Measurements from ENCODE around the gene TARS3.

TARS3 gene

DNA sequence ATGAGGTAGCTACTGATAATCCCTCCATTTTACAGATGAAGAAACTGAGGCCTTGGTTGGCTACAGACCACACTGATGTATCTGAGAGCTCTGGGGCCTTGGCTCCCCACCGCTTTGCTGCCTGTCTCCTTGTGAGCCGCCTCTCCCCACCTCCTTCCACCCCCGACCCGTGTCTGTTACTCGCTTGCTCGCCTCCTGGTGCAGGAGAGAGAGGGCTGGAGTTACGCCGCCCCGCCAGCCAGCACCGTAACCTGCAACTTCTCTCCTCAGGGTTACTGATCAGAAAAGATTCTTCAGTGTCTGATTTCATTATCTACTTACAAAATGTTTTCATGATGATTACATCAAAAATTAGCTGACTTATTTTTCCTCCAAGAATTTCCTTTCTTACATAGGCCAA is 106.2 kb downstream of the TARS3 start:
- TF ChIP-seq, protein P1, sequence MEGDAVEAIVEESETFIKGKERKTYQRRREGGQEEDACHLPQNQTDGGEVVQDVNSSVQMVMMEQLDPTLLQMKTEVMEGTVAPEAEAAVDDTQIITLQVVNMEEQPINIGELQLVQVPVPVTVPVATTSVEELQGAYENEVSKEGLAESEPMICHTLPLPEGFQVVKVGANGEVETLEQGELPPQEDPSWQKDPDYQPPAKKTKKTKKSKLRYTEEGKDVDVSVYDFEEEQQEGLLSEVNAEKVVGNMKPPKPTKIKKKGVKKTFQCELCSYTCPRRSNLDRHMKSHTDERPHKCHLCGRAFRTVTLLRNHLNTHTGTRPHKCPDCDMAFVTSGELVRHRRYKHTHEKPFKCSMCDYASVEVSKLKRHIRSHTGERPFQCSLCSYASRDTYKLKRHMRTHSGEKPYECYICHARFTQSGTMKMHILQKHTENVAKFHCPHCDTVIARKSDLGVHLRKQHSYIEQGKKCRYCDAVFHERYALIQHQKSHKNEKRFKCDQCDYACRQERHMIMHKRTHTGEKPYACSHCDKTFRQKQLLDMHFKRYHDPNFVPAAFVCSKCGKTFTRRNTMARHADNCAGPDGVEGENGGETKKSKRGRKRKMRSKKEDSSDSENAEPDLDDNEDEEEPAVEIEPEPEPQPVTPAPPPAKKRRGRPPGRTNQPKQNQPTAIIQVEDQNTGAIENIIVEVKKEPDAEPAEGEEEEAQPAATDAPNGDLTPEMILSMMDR (IDR thresholded peaks at IDR 0.05; ENCODE audit: borderline replicate concordance, insufficient read depth, low read depth, low read length), result no peak

DNA sequence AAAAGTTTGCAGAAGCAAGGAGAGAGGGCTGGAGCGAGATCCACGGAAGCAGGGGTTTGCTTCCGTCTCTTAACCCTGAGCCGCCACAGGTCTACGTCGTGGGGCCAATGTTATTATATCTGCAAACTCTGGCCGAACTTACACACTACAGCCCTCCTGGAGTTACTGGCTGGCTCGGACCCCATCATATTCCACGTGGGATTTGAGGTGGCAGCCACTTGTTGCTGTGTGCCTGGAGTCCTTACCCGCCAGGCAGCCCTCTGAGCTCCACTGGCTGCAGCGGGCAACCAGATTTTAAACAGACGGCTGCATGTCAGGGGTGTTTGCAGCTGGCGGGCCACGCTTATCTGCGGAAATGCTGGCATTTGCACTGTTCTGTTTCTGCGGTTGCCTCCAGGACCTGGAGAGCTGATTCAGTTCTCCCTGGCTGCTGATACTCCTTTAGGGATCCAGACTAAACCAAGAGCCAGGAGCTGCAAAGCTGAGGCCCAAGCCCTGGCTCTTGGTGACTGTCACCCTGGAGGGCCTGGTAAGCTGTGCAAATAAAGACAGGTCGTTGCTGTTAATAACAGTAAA is 106.8 kb downstream of the TARS3 start:
- TF ChIP-seq, protein P1 (IDR thresholded peaks at IDR 0.05; ENCODE audit: borderline replicate concordance, insufficient read depth, low read depth, low read length), result no peak
- no peak overlapping the region for H3K4me3 ChIP-seq (ENCODE audit: low read depth, low read length)

More for the DNA sequence above, 106.2 kb downstream of the TARS3 start:
- H3K4me3 ChIP-seq (ENCODE audit: low read depth, low read length), result no peak overlapping the region

DNA sequence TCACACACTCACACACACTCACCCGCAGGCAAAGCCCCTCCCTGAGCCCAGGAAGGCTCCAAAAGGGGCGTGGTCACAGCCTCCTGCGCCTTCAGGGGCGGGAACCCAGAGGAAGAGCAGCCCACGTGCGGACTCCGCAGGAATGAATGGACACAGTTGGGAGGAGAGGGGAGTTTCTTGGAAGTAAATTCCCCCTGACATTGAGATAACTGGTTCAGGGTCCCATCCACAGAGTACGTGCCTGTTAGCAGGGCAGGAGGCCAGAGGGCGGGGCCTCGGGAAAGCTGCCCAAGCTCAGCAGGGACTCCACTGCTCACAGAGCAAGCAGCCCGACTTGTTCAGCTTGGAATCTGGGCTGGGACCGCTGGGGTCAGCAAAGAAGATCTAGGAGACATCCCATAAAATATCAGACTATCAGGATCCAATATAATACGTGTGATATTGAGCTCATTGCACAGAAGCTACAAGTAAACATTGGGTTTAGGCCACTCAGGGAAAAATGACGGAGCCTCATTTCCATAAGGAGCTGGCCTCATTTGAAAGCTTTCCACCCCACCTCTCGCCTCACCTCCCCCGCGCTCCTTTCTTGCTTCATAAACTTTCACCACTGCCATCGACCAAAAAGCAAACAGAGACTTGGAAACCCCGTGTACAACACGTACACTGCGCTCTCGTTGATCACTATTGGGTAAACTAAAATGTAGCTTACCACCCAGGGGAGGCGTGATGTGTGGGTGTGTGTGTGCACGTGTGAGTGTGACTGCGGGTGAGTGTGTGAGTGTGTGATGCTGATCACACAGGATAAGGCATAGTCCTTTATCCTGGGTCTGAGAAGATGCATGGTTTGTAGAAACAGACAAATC is 108.1 kb downstream of the TARS3 start:
- TF ChIP-seq, protein P1 (IDR thresholded peaks at IDR 0.05; ENCODE audit: borderline replicate concordance, insufficient read depth, low read depth, low read length), result no peak
- H3K4me3 ChIP-seq (ENCODE audit: low read depth, low read length), result no peak overlapping the region

DNA sequence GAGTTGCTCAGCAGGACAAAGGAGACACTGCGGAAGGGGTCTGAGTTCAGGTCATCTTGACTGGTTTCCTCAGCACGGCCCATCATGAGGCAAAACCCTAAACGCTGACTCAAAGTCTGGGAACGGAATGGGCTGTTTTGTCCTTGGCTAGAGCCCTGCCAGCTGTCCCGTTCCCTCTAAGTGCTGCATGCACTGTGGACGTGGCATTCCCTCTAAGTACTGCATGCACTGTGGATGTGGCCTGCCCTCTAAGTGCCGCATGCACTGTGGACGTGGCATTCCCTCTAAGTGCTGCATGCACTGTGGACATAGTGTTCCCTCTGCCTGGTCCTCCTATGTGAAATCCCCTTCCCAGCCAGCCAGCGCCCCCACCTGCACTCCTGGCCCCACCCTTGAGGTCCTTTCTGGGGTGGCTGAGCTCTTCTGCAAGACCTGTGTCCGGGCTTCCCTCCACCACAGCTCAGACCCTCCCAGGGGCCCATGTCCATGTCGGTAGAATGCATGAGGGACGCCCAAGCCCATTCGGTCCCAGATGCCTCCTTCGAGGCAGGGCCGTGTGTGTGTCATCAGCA is 108.8 kb downstream of the TARS3 start:
- H3K4me3 ChIP-seq (ENCODE audit: low read depth, low read length), result no peak overlapping the region

DNA sequence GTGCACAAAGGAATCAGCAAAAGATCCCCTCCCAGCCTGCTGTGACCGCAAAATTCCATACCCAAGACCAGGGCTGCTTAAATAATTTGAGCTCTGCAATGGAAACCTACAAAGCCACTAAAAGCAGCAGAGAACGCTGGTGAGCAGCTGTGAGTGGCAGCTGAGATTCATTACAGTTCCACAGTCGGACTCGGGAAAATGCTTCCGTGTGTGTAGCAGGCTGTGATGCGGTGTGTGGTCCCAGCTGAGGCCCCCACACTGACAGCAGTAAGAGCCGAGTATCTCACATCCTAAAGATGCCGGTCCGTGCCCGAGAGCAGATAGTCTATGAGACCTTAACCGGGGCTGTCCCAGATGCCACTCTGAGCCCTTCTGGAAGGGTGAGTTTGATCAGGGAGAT is 109.5 kb downstream of the TARS3 start:
- H3K4me3 ChIP-seq (ENCODE audit: low read depth, low read length), result no peak overlapping the region

More for the DNA sequence above, 108.8 kb downstream of the TARS3 start:
- TF ChIP-seq, protein P1 (IDR thresholded peaks at IDR 0.05; ENCODE audit: borderline replicate concordance, insufficient read depth, low read depth, low read length), result no peak

DNA sequence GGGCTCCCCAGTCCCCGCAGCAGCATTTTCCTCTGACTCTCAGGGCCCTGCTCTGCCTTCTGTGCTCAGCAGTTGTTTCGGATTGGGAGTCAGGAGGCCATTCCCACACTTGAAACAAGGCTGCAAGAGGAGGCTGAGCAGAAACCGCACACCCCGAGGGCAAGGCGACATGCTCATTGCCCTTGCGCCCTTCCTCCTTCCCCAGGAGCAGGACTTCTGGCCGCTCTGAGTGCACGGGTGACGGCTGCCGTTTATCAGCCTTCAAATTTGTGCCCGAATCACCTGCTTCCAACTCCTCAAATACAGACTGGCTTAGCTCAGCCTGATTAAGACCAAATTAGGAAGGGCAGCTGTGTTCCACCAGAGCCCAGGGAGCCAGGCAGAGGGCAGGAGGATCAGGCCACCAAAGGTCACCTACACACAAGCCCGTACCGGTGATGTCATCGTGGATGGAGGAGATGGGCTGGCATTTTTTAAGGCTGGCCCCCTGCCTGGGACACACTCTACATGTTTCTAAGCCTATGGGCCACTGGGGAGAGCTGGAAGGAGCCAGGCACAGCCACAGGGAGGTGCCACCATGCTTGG is 110.2 kb downstream of the TARS3 start:
- no peak overlapping the region for H3K4me3 ChIP-seq (ENCODE audit: low read depth, low read length)
- TF ChIP-seq, protein P1 (IDR thresholded peaks at IDR 0.05; ENCODE audit: borderline replicate concordance, insufficient read depth, low read depth, low read length), result no peak

More for the DNA sequence above, 109.5 kb downstream of the TARS3 start:
- TF ChIP-seq, protein P1 (IDR thresholded peaks at IDR 0.05; ENCODE audit: borderline replicate concordance, insufficient read depth, low read depth, low read length), result no peak
